Ramos (cell line): ENCODE data around the gene SYNC.

Experiments
- in situ Hi-C: fragments of 300-500 bp; cut with MboI; formaldehyde crosslinking; loops from one replicate; pipeline ENCODE4 v1.14.3; 2022; ENCODE audit warnings: low sequenced_read_pairs; ENCODE audit not compliant: unreplicated experiment

The SYNC gene

GRCh38 chr1:32702599-32703478 lies at the start of gene SYNC:
SYNC (minus strand) TSS chr1:32702770; CDS start chr1:32702660, 110 bp downstream.
- in situ Hi-C loops: loop anchor here (25.0 kb wide), 1 partner anchor 384 kb away; the partner anchor contains the start of gene AZIN2

- in situ Hi-C loops: no loop called here
Observed at GRCh38 chr1:32749771-32750170, 47.2 kb upstream of the SYNC start.

GRCh38 chr1:32749332-32749731 lies 46.8 kb upstream of the SYNC start:
- in situ Hi-C loops: no loop called here

- in situ Hi-C loops: no loop called here
Observed at GRCh38 chr1:32748926-32749325, 46.4 kb upstream of the SYNC start.

DNA sequence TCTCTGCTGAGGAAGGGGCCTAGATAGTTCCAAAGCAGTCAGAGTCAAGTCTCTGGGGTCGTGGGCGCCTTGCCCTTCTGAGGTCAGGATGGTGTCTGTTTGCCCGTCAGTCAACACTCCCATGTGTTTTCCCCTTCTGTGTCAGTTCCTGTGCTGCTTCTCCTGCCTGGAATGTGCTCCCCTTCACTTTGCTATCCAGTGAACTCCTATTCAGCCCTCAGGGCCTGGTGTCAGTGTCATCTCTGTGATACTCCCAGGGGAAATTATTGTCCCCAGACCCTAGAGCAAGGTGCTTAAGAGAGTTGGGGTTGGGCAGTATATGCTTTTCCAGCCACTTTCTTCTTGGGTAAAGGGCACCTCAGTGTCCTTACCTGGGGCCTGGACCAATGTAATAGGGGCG lies 45.8 kb upstream of the SYNC start:
- in situ Hi-C loops: no loop called here

- in situ Hi-C loops: no loop called here
Observed at GRCh38 chr1:32746130-32746529, 43.6 kb upstream of the SYNC start.

DNA sequence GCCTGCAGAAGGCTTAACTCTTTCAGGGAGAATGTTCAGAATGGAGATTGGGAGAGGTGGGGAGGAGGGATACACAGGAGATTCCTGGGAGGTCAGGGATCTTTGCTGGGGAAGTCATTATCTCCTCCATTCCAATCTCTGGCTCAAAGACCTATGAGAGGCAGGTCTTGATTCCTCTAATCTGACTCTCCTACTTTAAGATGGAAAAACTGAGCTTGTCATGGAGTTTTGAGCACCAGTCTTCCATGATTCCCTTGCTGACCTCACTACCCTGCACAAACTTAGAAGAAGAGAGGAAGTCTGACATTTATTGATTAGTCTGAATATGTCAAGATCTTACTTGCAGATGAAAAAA lies 41.5 kb upstream of the SYNC start:
- in situ Hi-C loops: no loop called here

- in situ Hi-C loops: no loop called here
Observed at GRCh38 chr1:32743380-32744070, 41.0 kb upstream of the SYNC start.

- in situ Hi-C loops: no loop called here
Observed at GRCh38 chr1:32742956-32743355, 40.4 kb upstream of the SYNC start.

DNA sequence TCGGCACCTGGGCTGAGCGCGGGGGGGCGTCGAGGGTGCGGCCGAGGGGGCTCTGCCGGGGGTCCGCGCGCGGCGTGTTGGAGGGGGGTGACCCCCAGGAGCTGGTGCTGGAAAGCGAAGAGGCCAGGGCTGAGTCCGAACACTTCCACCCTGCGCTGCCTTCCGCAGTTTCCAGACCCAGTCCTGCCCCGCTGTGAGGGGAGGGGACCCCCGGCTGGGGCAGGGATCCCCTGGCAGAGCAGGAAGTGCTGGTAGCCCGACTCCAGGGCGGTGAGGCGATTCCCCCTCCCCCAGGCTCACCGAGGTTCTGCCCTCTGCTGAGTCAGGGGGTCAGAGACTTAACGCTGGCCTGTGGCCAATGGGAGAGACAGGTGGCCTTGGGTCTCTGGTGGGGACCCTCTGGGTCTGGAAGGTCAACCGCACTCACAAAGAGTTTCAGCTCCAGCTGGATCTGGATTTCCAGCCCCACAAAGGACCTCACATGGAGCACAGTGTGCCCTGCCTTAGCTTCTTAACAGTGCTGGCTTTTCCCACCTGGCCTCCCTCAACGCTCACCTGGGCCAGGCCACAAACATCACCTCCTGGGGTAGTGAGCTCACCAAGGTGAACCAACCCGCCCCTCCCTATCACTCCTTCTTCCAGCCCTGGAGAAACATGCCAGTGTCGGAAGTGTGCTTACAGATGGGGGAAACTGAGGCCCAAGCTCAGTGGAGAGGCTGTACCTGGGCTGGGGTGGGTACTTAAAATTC lies 39.8 kb upstream of the SYNC start:
- in situ Hi-C loops: no loop called here

DNA sequence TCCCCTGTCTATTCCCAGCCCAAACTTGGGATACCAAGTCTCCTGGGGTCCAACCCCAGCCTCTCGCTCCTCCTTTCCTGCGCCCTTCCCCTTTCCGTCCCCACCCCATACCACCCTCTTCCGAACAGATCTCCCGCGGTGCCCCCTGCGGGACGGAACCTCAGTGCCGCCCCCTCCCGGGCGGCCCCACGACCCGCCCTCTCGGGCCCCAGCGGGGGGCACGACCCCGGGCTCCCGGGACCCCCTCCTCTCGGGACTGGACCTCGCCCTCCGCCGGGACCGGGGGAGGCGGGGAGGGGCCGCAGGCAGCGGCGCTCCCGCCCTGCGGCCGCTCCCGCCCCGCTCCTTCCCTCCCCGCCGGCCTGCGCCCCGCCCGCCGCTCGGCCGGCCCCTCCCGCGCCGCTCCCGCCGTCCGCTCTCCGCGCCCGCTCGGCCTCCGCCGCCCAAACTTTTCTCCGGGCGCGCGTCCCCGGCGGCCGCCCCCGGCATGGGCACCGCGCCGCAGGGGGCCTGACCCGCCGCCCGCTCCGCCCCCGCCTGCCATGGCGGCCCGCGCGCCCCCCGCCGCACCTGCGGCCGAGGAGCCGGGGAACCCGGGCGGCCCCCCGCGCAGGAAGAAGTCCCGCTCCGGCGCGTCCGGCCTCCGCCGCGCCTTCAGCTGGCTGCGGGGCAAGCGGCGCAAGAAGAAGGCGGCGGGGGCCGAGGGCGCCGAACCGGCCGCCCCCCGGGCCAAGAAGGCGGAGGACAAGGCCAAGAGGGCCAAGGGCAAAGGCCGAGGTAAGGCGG lies 39.0 kb upstream of the SYNC start:
- in situ Hi-C loops: no loop called here

DNA sequence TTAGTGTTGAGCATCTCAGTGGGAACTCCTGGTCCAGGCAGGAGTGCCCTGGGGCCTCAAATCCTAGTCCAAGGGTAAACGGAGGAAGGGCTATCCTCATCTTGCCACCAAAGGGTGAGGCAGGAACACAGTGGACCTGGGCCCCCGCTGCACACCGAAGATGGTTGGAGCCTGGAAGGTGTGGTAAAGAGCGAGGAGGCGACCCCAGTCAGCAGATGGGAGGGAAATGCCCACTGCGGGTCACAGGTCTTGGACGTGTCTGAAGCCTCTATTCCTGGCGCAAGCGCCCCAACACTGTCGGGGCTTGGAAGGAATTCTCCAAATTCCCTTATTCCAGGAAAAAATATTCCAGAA lies 38.5 kb upstream of the SYNC start:
- in situ Hi-C loops: no loop called here

DNA sequence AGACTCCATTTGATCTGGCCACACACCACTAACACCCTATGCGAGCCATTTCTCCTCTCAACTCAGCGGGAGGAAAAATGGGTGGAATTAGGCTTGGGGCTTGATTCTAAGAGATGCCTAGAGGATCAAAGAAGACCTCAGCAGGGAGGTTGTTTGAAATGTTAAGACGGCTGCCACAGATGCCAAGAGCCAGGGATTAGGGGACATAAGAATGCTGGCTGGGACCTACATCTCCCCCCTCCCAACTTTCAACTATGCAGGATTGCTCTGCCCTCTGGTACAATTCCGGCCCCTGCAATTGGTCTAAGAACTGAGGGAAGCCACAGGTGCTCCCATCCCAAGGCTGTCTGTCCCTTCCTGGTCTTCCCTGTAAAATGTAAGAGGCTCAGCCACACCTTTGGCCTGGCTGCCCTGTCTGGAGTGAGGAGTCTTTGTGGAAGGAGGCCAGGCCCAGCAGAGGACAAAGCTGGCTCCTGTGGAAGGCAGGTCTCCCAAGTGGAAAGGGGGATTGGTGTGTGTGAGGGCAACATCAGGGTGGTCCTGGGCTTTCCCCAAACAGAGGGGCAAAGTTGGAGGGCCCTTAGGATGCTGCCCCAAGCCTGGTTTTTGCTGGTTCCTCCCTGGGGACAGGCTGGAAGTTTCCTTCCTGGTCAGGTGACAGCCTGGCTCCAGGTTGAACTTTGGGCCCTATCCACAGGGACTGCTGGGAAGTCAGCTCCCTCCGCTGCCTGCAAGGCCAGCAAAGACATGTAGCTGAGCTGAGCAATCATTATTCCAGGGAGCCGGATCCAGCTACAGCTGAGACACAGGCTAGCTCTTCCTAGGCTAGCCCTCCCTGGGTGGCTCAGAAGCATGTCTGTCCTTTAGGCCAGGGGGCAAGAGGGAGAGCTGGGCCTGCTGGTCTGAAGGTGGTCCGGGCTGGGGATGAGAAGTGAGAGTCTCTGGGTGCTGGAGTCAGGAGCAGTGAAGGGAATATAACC lies 34.5 kb upstream of the SYNC start:
- in situ Hi-C loops: no loop called here

GRCh38 chr1:32733582-32734321 lies 31.2 kb upstream of the SYNC start:
- in situ Hi-C loops: no loop called here

- in situ Hi-C loops: no loop called here
Observed at GRCh38 chr1:32729254-32730046, 26.9 kb upstream of the SYNC start.

- in situ Hi-C loops: no loop called here
Observed at GRCh38 chr1:32728413-32729077, 26.0 kb upstream of the SYNC start.

DNA sequence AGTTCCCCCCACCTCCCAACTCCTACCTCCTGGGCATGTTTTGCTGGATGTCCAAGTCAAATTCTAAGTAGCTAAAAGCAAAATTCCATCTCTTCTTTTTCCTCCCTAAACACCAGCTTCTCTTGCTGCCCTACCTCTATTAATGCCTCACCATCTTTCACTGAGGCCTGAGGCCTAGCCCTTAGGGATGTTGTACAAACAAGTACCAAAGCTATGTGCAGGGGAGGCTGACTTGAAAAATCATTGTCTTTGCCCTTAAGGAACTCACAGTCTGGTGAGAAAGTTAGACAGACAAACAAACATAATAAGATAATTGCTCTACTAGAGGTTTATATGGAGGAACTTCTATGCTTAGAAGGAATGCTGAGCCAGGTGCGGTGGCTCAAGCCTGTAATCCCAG lies 25.3 kb upstream of the SYNC start:
- in situ Hi-C loops: no loop called here
